A172 (cell line): Measurements from ENCODE around the gene RPL11. TPM values are rescaled to one million over a fixed set of nuclear protein-coding genes. Genes with fewer than 3 reads are reported as not detected.
"Not testable (repeated sequence)": the region's sequence is repeated elsewhere in the genome, so short reads cannot be mapped to it uniquely, and the experiment has no call there.

Experiments
- DNase-seq: peaks from one replicate; pipeline ENCODE4 v3.0.0-alpha.2; 2015; ENCODE audit warnings: low spot score
- total RNA-seq: library from RNA; depleted of rRNA; stranded (reverse); fragments of >200 nt; shearing (Covaris generic); gene quantifications from 2 replicates; pipeline ENCODE4 v1.2.3, GENCODE V29; 2014; rRNA removed

Gene RPL11
- 609 and 964 TPM in 2 replicates for total RNA-seq

DNA sequence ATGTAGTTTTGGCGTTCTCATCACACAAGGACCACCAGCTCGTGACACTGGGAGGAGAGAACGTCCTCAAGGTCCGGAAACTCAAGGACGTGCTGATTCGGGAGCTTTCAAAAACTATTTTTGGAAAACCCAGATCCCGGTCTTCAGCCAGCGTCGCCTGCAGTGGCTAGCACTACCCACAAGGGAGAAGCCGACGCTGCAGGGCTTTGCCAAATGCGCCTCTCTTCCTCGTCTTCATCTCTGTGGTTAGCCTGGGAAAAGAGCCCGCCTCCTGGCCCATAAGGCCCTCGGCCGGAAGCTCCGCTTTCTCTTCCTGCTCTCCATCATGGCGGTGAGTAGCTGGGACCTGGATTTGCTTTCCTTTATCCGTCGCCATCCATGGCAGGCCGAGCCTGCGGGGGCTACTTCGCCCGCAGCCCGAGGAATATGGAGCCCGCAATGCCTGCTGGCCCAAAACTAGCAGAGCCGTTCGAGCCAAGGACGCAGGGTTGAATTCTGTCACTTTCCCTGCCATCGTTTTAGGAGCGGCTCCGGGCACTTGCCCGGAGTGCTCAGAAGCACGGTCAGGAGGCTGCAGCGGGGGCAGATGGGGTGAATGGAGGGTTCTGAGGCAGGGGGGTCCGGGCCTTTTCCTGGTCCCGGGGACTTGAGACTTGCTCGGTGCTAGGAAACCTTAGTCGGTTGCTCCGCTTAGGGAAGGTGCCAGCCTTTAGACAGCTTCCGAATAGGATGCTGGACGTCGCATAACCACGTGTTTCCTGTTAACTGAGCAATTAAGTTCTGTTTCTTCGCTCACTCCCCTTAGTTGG lies at the start of gene RPL11:
Gene RPL11 (plus strand): TSS at position 308 of the 809 bp plus-strand sequence. CDS start 18 bp downstream, at position 326.
- DNase-seq: peak; percentile 92

DNA sequence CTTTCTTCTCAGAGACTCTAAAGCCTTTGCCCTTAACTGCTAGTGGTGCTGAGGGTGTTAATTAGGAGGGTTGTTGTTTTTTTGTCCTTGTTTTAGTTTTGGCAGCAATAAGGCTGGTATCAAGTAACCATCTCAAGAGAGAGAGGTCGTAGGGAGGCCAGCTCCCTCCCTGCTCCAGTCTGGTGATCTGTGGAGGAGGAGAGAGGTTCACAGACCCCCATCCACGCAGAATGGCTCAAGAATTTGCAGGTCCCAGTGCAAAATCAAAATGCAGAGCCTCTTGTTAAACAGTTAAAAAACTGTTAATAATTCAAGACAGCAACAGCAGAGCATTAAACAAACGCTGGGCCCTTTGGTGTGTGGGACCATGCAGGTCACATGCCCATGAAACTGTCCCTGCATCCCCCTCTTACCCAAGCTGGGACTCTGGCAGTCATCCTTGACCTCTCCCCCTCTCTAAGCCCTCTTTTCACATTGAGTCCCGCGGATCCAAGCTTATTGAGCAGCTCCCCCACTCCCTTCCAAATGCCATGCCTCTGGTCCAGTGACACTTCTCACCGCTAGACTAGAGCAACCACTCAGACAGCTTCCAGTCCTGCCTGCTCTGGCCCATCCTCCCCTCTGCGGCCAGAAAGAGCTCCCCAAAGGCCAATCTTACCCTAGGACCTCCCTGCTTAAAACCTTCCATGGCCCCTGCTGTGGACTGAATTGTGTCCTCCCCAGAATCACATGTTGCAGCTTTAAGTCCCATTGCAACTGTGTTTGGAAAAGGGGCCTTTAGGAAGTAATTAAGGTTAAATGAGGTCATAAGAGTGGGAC lies 47.7 kb upstream of the RPL11 start:
- no peak for DNase-seq

DNA sequence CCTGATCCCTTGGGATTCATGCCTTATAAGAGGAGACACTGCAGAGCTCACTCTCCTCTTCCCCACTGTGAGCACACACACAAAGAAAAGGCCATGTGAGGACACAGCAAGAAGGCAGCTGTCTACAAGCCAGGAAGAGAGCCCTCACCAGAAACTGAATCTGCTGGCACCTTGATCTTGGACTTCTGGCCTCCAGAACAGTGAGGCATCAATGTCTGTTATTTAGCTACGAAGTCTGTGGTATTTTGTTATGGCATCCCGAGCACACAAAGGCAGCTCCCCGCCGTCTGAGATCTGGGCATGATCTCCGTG lies 47.1 kb upstream of the RPL11 start:
- no peak for DNase-seq

DNA sequence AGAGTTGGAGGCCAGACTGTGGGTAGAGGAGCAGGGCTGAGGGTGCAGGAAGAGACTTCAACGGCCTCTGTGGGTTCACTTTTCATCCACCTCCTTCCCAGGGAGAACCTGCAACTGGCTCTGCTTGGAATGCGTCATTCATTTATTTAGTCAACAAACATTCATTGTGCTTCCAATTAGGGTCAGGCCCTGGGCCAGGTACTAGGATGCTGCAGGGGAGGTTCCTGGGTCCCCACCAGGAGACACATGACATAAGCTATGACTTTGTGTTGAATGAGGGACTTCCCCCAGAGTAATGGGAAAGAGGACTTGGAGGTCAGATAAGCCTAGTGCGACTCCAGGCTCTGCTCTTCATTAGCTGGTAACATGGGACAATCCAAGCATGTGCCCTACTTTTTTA lies 46.3 kb upstream of the RPL11 start:
- no peak for DNase-seq

DNA sequence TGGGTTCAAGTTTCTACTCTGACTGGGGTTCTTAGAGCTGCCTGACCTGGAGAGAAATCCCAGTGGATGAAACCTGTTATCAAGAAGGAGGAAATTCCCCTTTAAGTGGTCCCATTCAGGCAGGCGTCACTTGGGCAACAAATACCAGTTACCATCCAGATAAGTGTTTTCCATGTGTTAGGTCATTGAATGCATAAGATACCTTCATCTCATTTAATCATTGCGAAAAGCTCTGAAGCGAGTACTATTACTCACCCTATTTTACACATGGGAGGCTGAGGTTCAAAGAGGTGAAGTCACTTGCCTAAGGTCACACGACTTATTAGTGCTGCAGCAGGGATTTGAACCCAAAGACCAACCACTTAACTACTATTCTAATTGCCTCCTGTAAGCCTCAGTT lies 45.5 kb upstream of the RPL11 start:
- no peak for DNase-seq

DNA sequence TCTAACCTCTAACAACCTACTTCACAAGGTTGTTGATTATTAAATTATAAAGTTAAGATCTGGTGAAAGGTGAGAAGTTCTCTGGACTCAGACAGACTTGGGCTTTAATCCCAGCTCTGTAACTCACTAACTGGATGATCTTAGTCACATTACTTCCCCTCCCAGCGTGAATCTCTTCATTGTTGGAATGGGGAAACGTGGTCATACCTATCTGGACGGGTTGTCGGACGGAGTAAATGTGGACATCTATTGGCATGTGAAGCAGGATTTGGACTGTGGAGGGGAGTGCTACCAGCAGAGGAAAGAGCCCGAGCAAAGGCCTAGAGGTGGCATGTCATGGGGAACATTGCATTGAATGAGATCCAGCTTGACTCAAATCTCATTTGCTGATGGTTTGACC lies 45.1 kb upstream of the RPL11 start:
- no peak for DNase-seq

DNA sequence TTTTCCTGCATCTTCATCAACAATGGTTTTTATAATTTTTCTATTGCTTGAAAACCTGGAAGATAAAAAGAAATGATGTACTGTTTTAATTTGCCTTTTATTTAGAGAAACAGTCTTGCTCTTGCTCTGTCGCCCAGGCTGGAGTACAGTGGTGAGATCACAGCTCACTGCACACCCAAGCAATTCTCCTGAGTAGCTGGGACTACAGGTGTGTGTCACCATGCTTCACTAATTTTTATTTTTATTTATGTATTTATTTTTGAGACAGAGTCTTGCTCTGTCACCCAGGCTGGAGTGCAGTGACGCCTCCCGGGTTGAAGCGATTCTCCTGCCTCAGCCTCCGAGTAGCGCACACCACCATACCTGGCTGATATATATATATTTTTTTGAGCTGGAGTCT lies 43.0 kb upstream of the RPL11 start:
- no peak for DNase-seq

DNA sequence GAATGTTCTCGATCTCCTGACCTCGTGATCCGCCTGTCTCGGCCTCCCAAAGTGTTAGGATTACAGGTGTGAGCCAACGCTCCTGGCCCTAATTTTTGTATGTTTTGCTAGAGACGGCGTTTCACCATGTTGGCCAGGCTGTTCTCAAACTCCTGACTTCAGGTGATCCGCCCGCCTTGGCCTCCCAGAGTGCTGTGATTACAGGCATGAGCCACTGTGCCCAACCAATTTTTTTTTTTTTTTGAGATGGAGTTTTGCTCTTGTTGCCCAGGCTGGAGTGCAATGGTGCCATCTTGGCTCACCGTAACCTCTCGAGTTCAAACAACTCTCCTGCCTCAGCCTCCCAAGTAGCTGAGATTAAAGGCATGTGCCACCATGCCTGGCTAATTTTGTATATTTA lies 42.4 kb upstream of the RPL11 start:
- not testable (repeated sequence) for DNase-seq

DNA sequence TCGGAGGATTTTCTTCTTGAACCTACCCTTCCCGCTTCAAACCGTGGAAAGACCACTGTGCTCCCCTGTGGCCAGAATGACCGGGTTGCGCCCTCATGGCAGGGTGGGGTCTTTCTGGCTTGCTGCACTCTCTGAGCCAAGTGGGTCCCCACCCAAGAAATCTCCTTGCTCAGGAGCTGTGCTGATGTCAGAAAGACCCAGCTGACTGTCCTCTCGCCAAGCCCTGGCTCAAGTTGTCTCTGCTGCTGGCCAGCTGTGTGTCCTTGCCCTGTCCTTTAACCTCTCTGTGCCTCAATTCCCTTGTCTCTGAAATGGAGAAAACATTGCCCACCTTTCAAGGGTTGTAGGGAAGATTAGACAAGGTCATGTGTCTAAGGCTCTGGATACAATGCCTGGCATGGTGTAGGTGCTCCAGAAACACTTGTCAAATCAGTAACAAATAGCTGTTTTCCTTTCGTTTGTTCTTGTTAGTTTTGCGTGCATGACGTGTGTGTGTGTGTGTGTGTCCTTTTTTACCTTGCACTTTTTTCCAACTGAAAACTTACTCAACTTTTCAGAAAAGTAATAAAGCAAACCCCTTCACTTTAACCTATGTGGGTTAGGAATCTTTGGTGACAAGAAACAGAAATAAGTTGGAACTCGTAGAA lies 41.1 kb upstream of the RPL11 start:
- DNase-seq: no peak

DNA sequence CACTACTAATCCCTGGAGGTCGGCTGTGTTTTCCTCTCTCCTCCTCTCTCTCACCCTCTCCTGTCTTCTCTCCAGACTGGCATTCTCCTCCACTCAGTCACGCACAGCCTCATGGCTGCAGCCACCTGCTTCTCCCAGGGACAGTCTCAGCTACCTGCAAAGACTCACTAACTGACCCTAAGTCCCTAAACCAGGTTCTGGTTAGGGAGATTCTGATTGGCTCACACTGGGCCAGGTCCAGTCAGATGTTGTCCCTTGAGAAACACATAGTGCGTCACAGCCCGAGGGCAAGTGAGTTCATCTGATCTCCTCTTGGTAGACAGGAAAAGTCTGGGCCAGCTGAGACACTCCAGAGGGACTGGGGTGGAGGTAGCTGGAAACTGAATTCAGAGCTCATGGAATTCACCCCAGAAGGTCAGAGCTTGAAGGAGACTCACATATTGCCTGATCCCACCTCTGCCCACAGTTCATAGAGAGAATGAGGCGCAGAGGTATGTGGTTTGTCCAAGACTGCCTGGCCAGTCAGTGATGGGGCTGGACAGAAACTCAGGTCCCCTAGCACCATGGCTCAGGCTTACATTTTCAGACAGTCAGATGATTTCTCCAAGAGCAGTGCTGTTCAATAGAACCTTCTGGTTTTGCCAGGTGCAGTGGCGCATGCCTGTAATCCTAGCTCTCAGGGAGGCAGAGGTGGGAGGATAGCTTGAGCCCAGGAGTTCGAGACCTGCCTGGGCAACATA lies 40.4 kb upstream of the RPL11 start:
- no peak for DNase-seq

DNA sequence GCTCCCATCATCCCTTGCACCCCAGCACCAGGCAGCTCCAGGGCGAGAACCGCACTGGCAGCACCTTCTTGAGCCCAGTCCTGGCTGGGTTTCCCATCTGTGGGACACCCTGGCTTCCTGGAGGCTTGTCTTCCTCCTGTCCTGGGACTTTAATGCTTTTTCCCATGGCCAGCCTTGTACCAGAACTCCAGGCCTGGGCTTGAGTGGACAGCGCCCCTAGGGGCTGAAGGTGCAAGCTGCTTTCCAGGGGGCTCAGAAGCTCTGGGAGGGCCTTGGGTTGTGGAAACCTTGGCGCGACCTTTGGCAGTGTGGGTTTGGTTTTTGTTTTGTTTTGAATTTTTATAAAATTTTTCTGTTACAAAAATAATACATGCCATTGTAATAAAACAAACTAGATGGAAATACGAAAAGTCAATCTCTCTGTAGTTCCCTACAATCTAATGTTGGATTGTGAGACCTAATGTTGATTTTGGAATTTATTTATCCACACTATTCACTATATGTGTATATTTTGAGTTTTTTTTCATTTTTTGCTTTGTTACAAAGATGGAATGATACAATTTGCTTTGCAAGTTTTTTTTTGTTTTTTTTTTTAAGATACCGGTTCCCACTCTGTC lies 33.8 kb upstream of the RPL11 start:
- peak; percentile 22 for DNase-seq

DNA sequence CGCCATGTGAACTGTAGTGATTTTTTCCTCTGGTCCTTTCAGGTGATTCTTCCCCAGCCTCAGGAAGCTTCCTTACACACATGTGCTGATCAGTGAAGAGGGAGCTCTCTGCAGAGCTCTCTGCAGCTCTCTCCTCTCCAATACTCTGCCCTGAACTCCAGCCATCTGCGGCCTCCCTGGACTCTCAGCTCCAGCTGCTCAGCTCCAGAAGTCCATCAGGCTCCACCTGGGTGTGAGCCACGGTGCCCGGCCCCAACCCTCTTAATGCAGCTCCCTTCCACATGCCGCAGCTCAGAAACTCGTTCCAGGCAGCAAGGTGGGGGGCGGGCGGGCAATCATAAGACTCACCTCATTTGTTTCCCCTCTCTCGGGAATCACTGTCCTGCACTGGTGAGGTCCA lies 30.9 kb upstream of the RPL11 start:
- DNase-seq: no peak

DNA sequence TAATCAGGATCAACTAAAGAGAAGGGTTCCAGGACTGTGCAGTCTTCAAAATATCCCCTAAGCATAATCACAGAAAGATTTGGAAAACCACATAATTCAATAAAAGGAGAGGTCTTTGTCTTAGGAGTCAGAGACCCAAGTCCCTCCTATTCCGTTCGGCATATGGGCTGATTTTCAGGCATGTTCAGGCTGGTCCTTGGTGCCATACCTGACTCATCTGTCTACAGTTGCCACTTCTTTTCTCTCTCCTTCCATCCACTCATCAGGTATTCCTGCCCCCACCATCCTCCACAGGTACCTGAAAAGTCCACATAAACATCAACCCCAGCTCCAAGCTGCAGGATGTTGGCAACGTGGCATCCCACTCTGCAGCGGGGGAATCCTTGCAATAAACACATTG lies 29.7 kb upstream of the RPL11 start:
- no peak for DNase-seq

DNA sequence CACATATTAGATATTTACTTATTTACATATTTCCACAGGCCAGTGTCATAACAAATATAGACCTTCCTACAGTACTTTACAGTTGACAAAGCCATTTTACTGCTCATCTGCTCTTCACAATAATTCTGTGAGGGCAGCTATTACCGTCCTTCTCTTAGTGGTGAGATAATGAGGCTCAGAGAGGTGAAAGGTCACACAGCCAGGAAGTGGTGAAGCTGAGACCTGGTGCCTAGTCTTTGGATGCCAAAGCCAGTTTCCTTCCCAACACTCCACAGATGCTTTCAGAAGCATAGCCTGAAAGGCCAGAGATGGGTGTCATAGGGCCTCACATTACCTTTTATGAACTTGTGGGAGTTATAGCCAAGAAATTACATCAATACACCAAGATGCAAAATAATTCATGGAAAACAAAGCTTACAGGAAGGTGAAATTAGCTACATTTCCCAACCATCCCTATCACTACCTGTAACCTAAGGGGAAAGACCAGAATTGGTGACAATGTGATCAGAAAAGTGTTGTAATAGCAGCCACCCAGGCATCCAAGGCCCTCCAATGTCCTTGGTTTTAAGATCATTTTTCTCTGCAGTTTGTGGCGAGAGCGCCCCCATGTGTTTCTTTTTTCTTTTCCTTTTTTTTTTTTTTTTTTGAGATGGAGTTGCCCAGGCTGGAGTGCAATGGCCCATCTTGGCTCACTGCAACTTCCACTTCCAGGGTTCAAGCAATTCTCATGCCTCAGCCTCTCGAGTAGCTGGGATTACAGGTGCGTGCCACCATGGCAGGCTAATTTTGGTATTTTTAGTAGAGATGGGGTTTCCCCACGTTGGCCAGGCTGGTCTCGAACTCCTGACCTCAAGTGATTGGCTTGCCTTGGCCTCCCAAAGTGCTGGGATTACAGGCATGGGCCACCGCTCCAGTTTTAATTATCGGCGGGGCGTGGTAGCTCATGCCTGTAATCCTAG lies 26.5 kb upstream of the RPL11 start:
- peak; percentile 3 for DNase-seq

DNA sequence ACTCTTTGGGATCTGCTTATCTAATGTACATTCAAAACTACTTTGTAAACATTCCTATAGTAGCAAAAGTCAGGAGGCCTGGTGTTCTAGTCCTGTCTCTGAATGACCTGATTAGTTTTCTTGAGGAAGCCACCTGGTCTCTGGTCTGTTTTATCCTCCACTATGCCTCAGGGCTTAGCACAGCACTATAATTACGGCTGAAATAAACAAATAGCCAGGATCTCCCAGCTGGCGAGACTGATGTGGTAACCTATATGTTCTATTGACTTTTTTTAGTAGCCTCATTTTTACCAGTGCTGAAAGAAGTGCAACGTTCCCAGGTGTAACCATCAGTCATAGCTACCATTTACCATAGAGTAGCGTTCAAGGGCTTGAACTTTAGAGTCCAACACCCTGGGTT lies 24.2 kb upstream of the RPL11 start:
- DNase-seq: no peak

DNA sequence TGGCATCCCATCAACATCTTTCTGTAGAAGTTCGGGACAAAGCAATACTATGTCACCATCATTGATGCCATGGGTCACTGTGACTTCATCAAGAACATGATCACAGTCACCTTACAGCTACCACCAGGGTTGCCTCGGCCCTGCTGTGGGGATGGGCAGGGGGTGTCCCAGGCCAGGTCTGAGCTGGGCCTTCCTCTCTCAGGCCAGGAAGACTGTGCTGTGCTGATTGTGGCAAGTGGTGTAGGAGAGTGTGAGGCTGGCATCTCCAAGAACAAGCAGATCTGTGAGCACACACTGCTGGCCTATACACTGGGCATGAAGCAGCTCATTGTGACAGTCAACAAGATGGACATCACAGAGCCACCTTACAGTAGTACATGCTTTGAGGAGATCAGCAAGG lies 20.9 kb upstream of the RPL11 start:
- no peak for DNase-seq

DNA sequence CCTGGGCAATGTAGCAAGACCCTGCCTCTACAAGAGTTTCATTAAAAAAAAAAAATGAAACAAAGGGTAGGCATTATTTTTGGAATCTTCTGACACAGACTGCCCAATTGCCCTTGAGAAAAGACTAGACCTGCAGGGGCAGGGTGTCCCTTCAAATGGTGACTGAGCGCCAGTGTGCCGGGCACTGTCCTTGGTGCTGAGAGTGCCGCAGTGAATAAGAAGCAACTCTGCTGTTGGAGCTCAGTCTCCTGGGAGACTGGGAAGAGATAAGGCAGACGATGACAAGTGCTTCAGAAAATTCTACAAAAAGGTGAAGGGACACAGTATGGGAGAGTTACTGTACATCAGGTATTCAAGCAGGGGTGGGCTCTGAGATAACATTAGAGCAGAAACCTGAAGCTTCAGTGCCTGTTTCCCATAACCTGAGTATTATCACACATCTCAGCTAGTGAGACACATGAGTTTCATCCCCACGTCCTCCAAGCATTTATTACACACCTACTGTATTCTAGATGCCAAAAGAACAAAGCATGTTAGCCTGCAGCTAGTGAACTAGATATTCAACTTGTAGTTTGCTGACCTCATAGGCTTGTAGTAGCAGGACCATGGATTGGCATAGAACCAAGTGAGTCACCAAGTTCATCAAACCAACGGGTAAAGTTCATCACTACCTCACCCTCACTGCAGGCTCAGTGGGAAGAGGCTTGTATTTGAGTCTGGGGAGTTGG lies 18.4 kb upstream of the RPL11 start:
- DNase-seq: peak; percentile 46

DNA sequence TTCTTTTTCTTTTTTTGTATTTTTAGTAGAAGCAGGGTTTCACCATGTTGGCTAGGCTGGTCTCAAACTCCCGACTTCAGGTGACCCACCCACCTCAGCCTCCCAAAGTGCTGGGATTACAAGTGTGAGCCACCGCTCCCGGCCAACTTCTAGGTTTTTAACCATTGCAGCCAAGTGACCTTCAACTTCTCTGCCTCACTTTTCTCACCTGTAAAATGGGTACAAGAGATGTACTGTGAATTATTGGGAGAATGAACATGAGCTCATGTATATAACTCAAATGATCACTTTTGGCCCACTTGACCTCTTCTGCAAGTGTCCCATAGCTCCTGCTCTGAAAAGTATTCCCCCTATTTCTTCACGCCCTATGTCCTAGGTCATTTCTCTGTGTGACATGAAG lies 11.8 kb upstream of the RPL11 start:
- DNase-seq: no peak

DNA sequence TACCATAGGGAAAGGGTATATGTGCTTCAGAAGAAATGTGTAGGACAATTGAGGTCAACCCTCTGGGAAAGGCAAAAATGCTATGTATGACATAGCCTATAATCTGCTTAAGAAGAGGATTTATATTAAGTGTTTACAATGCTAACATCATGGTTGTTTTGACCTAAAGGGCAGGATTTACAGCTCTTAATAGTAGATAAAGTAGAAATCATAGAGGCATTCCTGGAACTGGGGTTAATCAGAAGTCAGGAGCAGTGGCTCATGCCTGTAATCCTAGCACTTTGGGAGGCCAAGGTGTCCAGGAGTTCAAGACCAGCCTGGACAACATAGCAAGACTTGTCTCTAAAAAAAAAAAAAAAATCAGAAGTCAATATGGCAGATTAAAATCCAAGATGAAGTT lies 8.7 kb upstream of the RPL11 start:
- no peak for DNase-seq

DNA sequence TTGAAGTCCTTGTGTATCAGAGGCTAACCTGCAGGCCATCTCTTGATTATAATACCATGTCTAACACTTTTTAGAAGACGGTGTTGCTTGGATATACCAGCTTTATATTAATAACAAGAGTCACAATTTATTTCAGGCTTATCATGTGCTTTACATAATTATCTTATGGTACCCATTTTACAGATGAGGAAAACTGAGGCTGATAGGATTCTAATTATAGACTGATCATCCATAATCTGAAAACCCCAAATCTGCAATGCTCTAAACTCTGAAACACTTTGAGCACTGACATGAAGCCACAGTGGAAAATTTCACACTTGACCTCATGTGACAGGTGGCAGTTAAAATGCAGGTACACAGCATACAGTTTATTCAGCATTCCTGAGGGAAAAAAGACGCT lies 7.2 kb upstream of the RPL11 start:
- no peak for DNase-seq
